Kidney (tissue), 14 donors: ENCODE data around the gene POLR1C. TPM values are rescaled to one million over a fixed set of nuclear protein-coding genes. Genes with fewer than 3 reads are reported as not detected.

Experiments used
- DNase-seq, 5 donors: peaks; one replicate each; pipeline ENCODE4 v3.0.0-alpha.2; 2013 to 2020
- FAIRE-seq: peaks from 2 replicates; lab custom pipeline; 2012; peaks lifted over from hg19 to GRCh38; lab: Jason Lieb, UNC
- H3K27ac ChIP-seq, 2 donors: one replicate each; pipeline ENCODE4 v1.7.0; 2013; ENCODE audit warnings: low read depth in 2 of 2, low read length in 2 of 2, inconsistent platforms in 1 of 2
- H3K27me3 ChIP-seq: one replicate; pipeline ENCODE4 v1.7.1; 2013; ENCODE audit warnings: low read length, inconsistent platforms; ENCODE audit not compliant: control insufficient read depth, insufficient read depth
- H3K36me3 ChIP-seq, 3 donors: one replicate each; pipeline versions ENCODE4 v1.7.0 to v1.7.1; 2013; ENCODE audit warnings: low read length in 3 of 3, control low read depth in 1 of 3, inconsistent platforms in 1 of 3; ENCODE audit not compliant: insufficient read depth in 3 of 3, control insufficient read depth in 2 of 3
- H3K4me1 ChIP-seq, 3 donors: one replicate each; pipeline versions ENCODE4 v1.7.0 to v1.7.1; 2013; ENCODE audit warnings: low read length in 3 of 3, inconsistent platforms in 1 of 3, low read depth in 1 of 3; ENCODE audit not compliant: control insufficient read depth in 2 of 3, insufficient read depth in 2 of 3
- H3K4me3 ChIP-seq, 3 donors: one replicate each; pipeline versions ENCODE4 v1.7.0 to v1.8.1; 2013; ENCODE audit warnings: low read length in 3 of 3, control low read depth in 1 of 3, inconsistent platforms in 1 of 3
- H3K9ac ChIP-seq, 3 donors: one replicate each; pipeline versions ENCODE4 v1.7.0 to v1.7.1; 2013; ENCODE audit warnings: low read length in 3 of 3, control low read depth in 1 of 3, inconsistent platforms in 1 of 3
- H3K9me3 ChIP-seq, 3 donors: one replicate each; pipeline versions ENCODE4 v1.7.0 to v1.7.1; 2013; ENCODE audit warnings: low read length in 3 of 3, control low read depth in 1 of 3, inconsistent platforms in 1 of 3; ENCODE audit not compliant: control insufficient read depth in 2 of 3, insufficient read depth in 1 of 3
- intact Hi-C: fragments of 100-400 bp; cut with DNase I; formaldehyde crosslinking; loops from one replicate; pipeline ENCODE4 v1.11.1; 2022
- polyA plus RNA-seq: library from polyadenylated mRNA; stranded (reverse); fragments of 350-450 nt; fragmentation: Illumina TruSeq; extraction: RNeasy Lipid Tissue Mini Kit (QIAGEN cat#74804); gene quantifications from one replicate; pipeline ENCODE4 v1.2.3, GENCODE V29; 2014; ENCODE audit warnings: low read depth, low replicate concordance; ENCODE audit not compliant: insufficient read depth
- total RNA-seq: library from RNA; stranded (reverse); fragmentation: NEBNext Ultra II Directional; extraction: Animal tissue kit (Norgen Biotek cat#: 25700); gene quantifications from one replicate; pipeline ENCODE4 v1.2.1, GENCODE V29; 2021
- TF ChIP-seq, protein P1 (sequence below): IDR thresholded peaks from 3 replicates; pipeline ENCODE4 v1.5.1; 2012; ENCODE audit warnings: mild to moderate bottlenecking, moderate library complexity, borderline replicate concordance; ENCODE audit not compliant: insufficient read depth; ENCODE audit errors: extremely low read depth
- donor health status: control.
- donor health status: control.
- donor health status: control.
- donor health status: control.
- donor health status: control.
- donor health status: DM: yes; HTN: yes; CAD: no.
- donor health status: Normal renal cell carcinoma (clear cell type).

POLR1C gene
- total and polyA plus RNA-seq, 2 donors from 2014 or later, result 27.5 to 41.3 TPM

DNA sequence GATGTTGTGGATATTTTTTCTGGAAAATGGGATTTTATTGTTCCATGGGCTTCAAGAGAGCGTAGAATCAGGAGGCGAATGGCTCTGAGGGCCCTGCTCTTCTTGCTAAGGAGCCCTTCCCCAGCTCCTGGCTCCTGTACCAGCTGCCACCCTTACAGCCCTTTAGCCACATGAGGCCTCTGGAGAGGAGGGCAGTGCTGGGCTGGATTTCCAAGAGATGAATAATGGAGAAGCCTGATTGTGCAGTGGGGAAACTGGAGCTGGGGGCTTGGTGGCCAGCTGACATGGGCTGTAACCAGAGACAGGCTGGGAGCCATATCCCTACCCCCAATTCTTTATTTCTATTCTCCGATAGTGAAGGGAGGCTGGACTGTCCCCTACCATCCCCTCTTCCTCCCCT, 16.0 kb upstream of the POLR1C start:
- no peak overlapping the region for H3K4me3 ChIP-seq
- peaks cover 5 to 61% (median 35%) of the 10 kb centered on the region in 3 donors for H3K36me3 ChIP-seq
- peaks cover 0 to 9% (median 0%) of the 10 kb centered on the region in 3 donors for H3K4me1 ChIP-seq
- H3K27ac ChIP-seq, result no peak overlapping the region
- H3K9ac ChIP-seq, result no peak overlapping the region
- H3K27me3 ChIP-seq, result no peaks in the 10 kb centered on the region
- DNase-seq (no peak), FAIRE-seq (no peak)
- H3K9me3 ChIP-seq, result no peaks in the 10 kb centered on the region
- TF ChIP-seq, protein P1, sequence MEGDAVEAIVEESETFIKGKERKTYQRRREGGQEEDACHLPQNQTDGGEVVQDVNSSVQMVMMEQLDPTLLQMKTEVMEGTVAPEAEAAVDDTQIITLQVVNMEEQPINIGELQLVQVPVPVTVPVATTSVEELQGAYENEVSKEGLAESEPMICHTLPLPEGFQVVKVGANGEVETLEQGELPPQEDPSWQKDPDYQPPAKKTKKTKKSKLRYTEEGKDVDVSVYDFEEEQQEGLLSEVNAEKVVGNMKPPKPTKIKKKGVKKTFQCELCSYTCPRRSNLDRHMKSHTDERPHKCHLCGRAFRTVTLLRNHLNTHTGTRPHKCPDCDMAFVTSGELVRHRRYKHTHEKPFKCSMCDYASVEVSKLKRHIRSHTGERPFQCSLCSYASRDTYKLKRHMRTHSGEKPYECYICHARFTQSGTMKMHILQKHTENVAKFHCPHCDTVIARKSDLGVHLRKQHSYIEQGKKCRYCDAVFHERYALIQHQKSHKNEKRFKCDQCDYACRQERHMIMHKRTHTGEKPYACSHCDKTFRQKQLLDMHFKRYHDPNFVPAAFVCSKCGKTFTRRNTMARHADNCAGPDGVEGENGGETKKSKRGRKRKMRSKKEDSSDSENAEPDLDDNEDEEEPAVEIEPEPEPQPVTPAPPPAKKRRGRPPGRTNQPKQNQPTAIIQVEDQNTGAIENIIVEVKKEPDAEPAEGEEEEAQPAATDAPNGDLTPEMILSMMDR, result no peak
- intact Hi-C loops, result loop anchor here (10.0 kb wide), 1 partner anchor 46 kb away; the partner anchor contains the start of gene DLK2

DNA sequence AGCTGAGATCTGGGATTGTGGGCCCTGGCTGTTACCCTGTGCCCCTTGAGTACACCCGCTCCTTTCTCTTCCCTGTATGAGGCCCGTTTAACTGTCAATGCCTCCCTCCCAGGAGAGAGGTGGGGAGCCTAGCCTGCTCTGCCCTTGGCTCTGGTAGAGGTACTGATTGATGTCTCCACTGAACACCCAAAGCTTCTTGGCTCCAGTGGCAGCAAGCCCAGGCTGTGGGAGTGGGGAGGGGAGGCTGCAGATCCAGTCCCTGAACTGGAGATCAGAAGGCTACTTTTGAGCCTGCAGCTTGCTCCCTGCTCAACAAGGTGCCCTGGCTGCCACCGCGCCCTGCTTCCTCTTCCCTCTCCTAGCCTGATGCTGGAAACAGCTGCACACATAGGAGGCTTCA, 14.2 kb upstream of the POLR1C start:
- DNase-seq, result no peak
- Histone ChIP-seq H3K36me3 (peaks cover 5 to 61% (median 35%) of the 10 kb centered on the region in 3 donors), H3K9ac (no peak overlapping the region), H3K27me3 (no peaks in the 10 kb centered on the region), H3K27ac (no peak overlapping the region), H3K4me3 (no peak overlapping the region), H3K4me1 (peaks cover 0 to 7% (median 0%) of the 10 kb centered on the region in 3 donors), H3K9me3 (no peaks in the 10 kb centered on the region)
- FAIRE-seq, result no peak
- intact Hi-C loops, result loop anchor here (10.0 kb wide), 1 partner anchor 48 kb away; the partner anchor contains the start of gene DLK2
- TF ChIP-seq, protein P1, result no peak

DNA sequence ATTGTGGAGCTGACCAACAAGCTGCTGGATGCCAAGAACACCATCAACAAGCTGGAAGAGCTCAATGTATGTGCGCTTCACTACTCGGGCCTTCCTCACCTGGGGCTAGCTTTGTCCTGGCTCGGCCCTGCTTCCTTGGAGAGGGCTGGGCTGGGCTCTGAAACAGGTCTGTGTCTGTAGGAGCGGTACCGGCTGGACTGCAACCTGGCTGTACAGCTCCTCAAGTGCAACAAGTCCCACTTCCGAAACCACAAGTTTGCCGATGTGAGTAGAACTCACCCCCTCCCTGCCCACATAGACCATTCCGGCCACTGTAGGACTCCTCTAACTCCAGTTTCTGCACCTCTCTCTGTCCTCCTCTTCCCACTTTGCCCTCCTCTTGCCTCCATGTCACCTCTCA, 13.4 kb upstream of the POLR1C start:
- TF ChIP-seq, protein P1, result no peak
- H3K36me3 ChIP-seq, result peaks cover 5 to 57% (median 35%) of the 10 kb centered on the region in 3 donors
- H3K9me3 ChIP-seq, result no peaks in the 10 kb centered on the region
- intact Hi-C loops, result loop anchor here (10.0 kb wide), 1 partner anchor 49 kb away; the partner anchor contains the start of gene DLK2
- no peaks in the 10 kb centered on the region for H3K27me3 ChIP-seq
- FAIRE-seq, result no peak
- no peak overlapping the region for H3K4me3 ChIP-seq
- no peak overlapping the region for H3K9ac ChIP-seq
- H3K27ac ChIP-seq, result no peak overlapping the region
- H3K4me1 ChIP-seq, result peaks cover 0 to 7% (median 0%) of the 10 kb centered on the region in 3 donors
- no peak for DNase-seq
